ENCODE results near the gene TMEM63B. TPM values are rescaled to one million over a fixed set of nuclear protein-coding genes. Genes with fewer than 3 reads are reported as not detected.

Gene TMEM63B
- polyA plus RNA-seq, 2 of the 4 experiments (the other 2 are of a cell fraction) = 21.6 to 24.0 TPM

DNA sequence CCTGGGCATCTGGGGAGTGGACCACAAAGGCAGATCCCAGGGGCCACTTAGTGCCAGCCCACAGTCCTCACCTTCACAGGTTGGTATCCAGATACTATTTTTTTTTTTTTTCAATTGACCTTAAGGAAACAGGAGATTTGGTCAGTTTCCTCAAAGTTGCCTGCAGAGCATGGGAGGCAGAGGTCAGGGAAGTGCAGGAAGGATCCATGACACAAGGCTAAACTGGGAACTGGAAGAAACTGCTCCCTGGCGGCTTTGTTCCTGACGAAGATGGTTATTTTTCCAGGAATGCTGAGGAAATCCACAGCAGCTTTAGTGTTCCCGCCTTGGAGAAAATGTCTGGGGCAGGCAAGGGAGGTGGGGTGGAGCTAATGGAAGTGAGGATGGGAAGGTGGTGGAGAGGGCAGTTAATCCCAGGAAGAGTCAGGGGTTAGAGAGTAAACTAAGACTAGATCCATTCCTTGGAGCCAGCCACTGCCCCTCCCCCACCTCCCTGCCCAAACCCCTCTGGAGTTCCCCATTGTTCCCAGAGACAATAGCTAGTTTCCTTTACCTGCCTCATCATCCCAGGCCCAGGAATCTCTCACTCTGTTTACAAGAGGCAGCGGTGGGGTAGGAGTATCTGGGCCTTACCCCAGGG, 75.1 kb downstream of the TMEM63B start:
- Histone ChIP-seq H3K27ac (no peak overlapping the region), H3K4me1 (peaks cover 12% of the 10 kb centered on the region), H3K9me3 (no peaks in the 10 kb centered on the region), H3K4me2 (no peak overlapping the region), H3K4me3 (no peak overlapping the region)
- ATAC-seq = no peak
- WGBS (ENCODE audit: missing lambda C conversion rate) = 88% methylated on average over 3 of the region's 4 CpGs
- FAIRE-seq = no peak
- POLR2A ChIA-PET = no interaction called here
- DNase-seq (ENCODE audit: low read depth in 1 of 2, low spot score in 1 of 2) = no peak
- no peak for TF ChIP-seq TFCP2L1 (CRISPR knock-in tag; IDR thresholded peaks at IDR 0.05)
- TF ChIP-seq NPAS2 (CRISPR knock-in tag; IDR thresholded peaks at IDR 0.05; ENCODE audit: borderline replicate concordance) = no peak
- no peak for TF ChIP-seq TP53 (CRISPR knock-in tag; IDR thresholded peaks at IDR 0.05)
- TF ChIP-seq HOXA7 (CRISPR knock-in tag; IDR thresholded peaks at IDR 0.05) = no peak
- TF ChIP-seq CHD2 (IDR thresholded peaks at IDR 0.05; ENCODE audit: low read length, partially characterized antibody) = no peak
- TF ChIP-seq POLR2A (IDR thresholded peaks at IDR 0.05; ENCODE audit: low read length) = no peak
- no peak for TF ChIP-seq FOXS1 (CRISPR knock-in tag; IDR thresholded peaks at IDR 0.05)
- no peak for TF ChIP-seq GATA3 (IDR thresholded peaks at IDR 0.05; ENCODE audit: borderline replicate concordance)
- TF ChIP-seq HDAC2 (IDR thresholded peaks at IDR 0.05) = no peak
- TF ChIP-seq NFE2L2 (conservative IDR thresholded peaks at IDR 0.05; ENCODE audit: low read length) = no peak
- no peak for TF ChIP-seq RCOR1 (IDR thresholded peaks at IDR 0.05; ENCODE audit: low read depth, low read length)
- TF ChIP-seq NR3C1 (IDR thresholded peaks at IDR 0.05) = no peak
- no peak for TF ChIP-seq MAZ (IDR thresholded peaks at IDR 0.05; ENCODE audit: borderline replicate concordance, low read depth, low read length)
- TF ChIP-seq EHMT2 (IDR thresholded peaks at IDR 0.05; ENCODE audit: low read depth) = no peak
- TF ChIP-seq, protein P1, sequence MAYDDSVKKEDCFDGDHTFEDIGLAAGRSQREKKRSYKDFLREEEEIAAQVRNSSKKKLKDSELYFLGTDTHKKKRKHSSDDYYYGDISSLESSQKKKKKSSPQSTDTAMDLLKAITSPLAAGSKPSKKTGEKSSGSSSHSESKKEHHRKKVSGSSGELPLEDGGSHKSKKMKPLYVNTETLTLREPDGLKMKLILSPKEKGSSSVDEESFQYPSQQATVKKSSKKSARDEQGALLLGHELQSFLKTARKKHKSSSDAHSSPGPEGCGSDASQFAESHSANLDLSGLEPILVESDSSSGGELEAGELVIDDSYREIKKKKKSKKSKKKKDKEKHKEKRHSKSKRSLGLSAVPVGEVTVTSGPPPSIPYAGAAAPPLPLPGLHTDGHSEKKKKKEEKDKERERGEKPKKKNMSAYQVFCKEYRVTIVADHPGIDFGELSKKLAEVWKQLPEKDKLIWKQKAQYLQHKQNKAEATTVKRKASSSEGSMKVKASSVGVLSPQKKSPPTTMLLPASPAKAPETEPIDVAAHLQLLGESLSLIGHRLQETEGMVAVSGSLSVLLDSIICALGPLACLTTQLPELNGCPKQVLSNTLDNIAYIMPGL (CRISPR knock-in tag; IDR thresholded peaks at IDR 0.05; ENCODE audit: borderline replicate concordance) = no peak
- TF ChIP-seq, protein P2, sequence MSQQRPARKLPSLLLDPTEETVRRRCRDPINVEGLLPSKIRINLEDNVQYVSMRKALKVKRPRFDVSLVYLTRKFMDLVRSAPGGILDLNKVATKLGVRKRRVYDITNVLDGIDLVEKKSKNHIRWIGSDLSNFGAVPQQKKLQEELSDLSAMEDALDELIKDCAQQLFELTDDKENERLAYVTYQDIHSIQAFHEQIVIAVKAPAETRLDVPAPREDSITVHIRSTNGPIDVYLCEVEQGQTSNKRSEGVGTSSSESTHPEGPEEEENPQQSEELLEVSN (IDR thresholded peaks at IDR 0.05; ENCODE audit: borderline replicate concordance, low read depth) = no peak
- TF ChIP-seq, protein P3, sequence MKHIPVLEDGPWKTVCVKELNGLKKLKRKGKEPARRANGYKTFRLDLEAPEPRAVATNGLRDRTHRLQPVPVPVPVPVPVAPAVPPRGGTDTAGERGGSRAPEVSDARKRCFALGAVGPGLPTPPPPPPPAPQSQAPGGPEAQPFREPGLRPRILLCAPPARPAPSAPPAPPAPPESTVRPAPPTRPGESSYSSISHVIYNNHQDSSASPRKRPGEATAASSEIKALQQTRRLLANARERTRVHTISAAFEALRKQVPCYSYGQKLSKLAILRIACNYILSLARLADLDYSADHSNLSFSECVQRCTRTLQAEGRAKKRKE (CRISPR knock-in tag; IDR thresholded peaks at IDR 0.05; ENCODE audit: low read depth) = no peak
- TF ChIP-seq KDM5A (IDR thresholded peaks at IDR 0.05) = no peak
- TF ChIP-seq, protein P4, sequence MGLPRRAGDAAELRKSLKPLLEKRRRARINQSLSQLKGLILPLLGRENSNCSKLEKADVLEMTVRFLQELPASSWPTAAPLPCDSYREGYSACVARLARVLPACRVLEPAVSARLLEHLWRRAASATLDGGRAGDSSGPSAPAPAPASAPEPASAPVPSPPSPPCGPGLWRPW (IDR thresholded peaks at IDR 0.05) = no peak
- CTCF ChIA-PET = interaction anchor here (1.2 to 1.4 kb wide), 2 partner anchors 9 to 66 kb away, joined by 3 read pairs; no protein-coding TSS in a partner anchor

DNA sequence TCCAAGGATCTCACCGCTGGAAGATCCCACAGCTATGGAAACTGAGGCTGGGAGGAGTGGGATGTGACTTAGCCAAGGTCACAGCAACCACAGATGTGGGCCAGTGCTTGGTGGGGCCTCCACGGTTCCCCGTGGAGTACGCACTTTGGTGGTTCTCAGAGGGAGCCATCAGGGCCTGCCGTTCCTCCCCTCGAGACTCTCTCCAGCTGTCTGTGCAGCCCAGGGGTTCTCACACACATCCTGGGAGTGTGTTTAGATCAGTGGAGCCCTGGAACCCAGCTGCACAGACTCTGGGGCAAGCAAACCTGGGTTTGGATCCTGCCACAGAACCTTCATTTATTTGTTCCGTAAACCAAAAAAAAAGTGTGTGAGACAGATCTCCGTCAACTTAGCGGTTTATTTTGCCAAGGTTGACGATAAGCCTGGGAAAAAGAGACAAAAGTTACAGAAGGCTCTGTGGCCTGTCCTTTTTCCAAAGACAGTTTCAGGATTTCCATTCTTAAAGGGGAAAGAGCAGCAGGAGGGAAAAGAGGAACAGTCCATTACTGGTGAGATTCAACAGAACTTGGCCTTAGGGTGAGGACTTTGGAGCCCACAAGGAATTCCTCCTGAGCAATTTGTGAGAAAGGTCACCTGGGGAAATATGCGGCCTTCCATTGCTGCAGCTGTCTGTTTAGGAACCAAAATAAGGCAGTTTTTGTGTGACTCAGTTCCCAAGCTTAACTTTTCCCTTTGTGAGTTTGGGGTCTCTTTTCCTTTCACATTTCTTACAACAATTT, 75.8 kb downstream of the TMEM63B start:
- Histone ChIP-seq H3K9me3 (no peaks in the 10 kb centered on the region), H3K27ac (no peak overlapping the region), H3K4me2 (no peak overlapping the region; the same call in 2 of the 3 replicates), H3K4me3 (no peak overlapping the region), H3K4me1 (peaks cover 12% of the 10 kb centered on the region)
- ChIA-PET POLR2A (interaction anchor here (1.3 kb wide), 1 partner anchor 16 kb away, joined by 5 read pairs; no protein-coding TSS in a partner anchor), CTCF (interaction anchor here (1.2 to 3.7 kb wide), 5 partner anchors 9 to 65 kb away, joined by 3 to 16 read pairs (median 3); no protein-coding TSS in a partner anchor)
- ATAC-seq = no peak
- TF ChIP-seq FOSL2 (IDR thresholded peaks at IDR 0.05) = no peak
- TF ChIP-seq FOSL2 (CRISPR knock-in tag; IDR thresholded peaks at IDR 0.05) = no peak
- no peak for TF ChIP-seq CHD2 (IDR thresholded peaks at IDR 0.05; ENCODE audit: low read length, partially characterized antibody)
- TF ChIP-seq NR3C1 (IDR thresholded peaks at IDR 0.05) = no peak
- TF ChIP-seq RNF2 (IDR thresholded peaks at IDR 0.05; ENCODE audit: borderline replicate concordance, low read depth) = no peak
- TF ChIP-seq JUNB (IDR thresholded peaks at IDR 0.05) = no peak
- TF ChIP-seq PHF8 (IDR thresholded peaks at IDR 0.05; ENCODE audit: borderline replicate concordance, low read depth) = no peak
- TF ChIP-seq SREBF2 (IDR thresholded peaks at IDR 0.05) = no peak
- no peak for TF ChIP-seq MYC (IDR thresholded peaks at IDR 0.05; ENCODE audit: borderline replicate concordance, low read length)
- TF ChIP-seq, protein P4 (IDR thresholded peaks at IDR 0.05) = no peak
- TF ChIP-seq RARB (CRISPR knock-in tag; IDR thresholded peaks at IDR 0.05) = no peak
- no peak for TF ChIP-seq BHLHE40 (IDR thresholded peaks at IDR 0.05; ENCODE audit: low read depth, low read length)
- TF ChIP-seq EHF (CRISPR knock-in tag; IDR thresholded peaks at IDR 0.05) = no peak
- no peak for TF ChIP-seq KDM1A (IDR thresholded peaks at IDR 0.05; ENCODE audit: low read depth)
- TF ChIP-seq EHMT2 (IDR thresholded peaks at IDR 0.05; ENCODE audit: low read depth) = no peak
- no peak for TF ChIP-seq ZNF302 (CRISPR knock-in tag; IDR thresholded peaks at IDR 0.05)
- TF ChIP-seq MAFK (IDR thresholded peaks at IDR 0.05; ENCODE audit: partially characterized antibody) = no peak
- TF ChIP-seq MAZ (IDR thresholded peaks at IDR 0.05; ENCODE audit: borderline replicate concordance, low read depth, low read length) = no peak
- TF ChIP-seq CHD4 (IDR thresholded peaks at IDR 0.05; ENCODE audit: borderline replicate concordance) = no peak
- no peak for TF ChIP-seq KDM5A (IDR thresholded peaks at IDR 0.05)
- no peak for TF ChIP-seq ZFP36 (IDR thresholded peaks at IDR 0.05; ENCODE audit: borderline replicate concordance, partially characterized antibody)
- no peak for DNase-seq (ENCODE audit: low read depth in 1 of 2, low spot score in 1 of 2)
- 89% methylated on average over 8 of the region's 11 CpGs for WGBS (ENCODE audit: missing lambda C conversion rate)
- no peak for FAIRE-seq
